Endothelial cell of umbilical vein (primary cell): ENCODE data around the gene CHTOP. TPM values are rescaled to one million over a fixed set of nuclear protein-coding genes. Genes with fewer than 3 reads are reported as not detected.
A peak's percentile ranks its signal among the peaks of the same experiment; 100 is the strongest.

Experiments
- BruUV-seq: library from RNA; stranded (reverse); fragments of 400-500 nt; replicated peaks from 2 replicates; lab custom pipeline; 2021; lab: Mats Ljungman, UMichigan
- CTCF ChIA-PET: fragments of 300-600, 350-600 bp; sonication (Branson Sonifier 250); formaldehyde crosslinking; loops from one replicate; lab custom pipeline; 2021; ENCODE audit warnings: antibody characterized with exemption, inconsistent platforms; lab: Charles Lee
- POLR2A ChIA-PET: fragments of 300-600, 350-600 bp; sonication (Branson Sonifier 250); formaldehyde crosslinking; loops from one replicate; lab custom pipeline; 2021; ENCODE audit warnings: antibody characterized with exemption, inconsistent platforms; lab: Charles Lee
- DNase-seq: peaks from one replicate; pipeline ENCODE4 v3.0.0-alpha.2; 2011; ENCODE audit warnings: low read depth, low spot score
- FAIRE-seq: peaks from 2 replicates; lab custom pipeline; 2011; peaks lifted over from hg19 to GRCh38; lab: Jason Lieb, UNC
- H2AFZ ChIP-seq: 2 replicates; pipeline ENCODE4 v1.6.0; 2012; ENCODE audit warnings: low read depth, low read length, control low read depth, inconsistent platforms
- H3K27ac ChIP-seq: 2 replicates; pipeline ENCODE4 v1.5.1; 2011; ENCODE audit warnings: low read depth, mild to moderate bottlenecking, control low read depth, low read length, moderate library complexity; ENCODE audit not compliant: insufficient read depth
- H3K27me3 ChIP-seq, 2 experiments: 2 replicates each; pipeline versions ENCODE4 v1.6.0 to v1.6.1; 2011; ENCODE audit warnings: low read length in 2 of 2, mixed read lengths in 1 of 2; ENCODE audit not compliant: control insufficient read depth in 2 of 2, insufficient read depth in 2 of 2
- H3K36me3 ChIP-seq, 2 experiments: 2 replicates in 1 of 2; 3 replicates in 1 of 2; pipeline ENCODE4 v1.5.1; 2011; ENCODE audit warnings: low read length in 2 of 2, mild to moderate bottlenecking in 1 of 2, moderate library complexity in 1 of 2; ENCODE audit not compliant: control insufficient read depth in 2 of 2, insufficient read depth in 2 of 2; ENCODE audit errors: extremely low read depth in 1 of 2
- H3K4me1 ChIP-seq: 3 replicates; pipeline ENCODE4 v1.5.1; 2011; ENCODE audit warnings: mild to moderate bottlenecking, low read length; ENCODE audit not compliant: control insufficient read depth, insufficient read depth; ENCODE audit errors: extremely low read depth
- H3K4me2 ChIP-seq: 2 replicates; pipeline ENCODE4 v1.6.1; 2011; ENCODE audit warnings: low read length, control low read depth, mixed read lengths; ENCODE audit not compliant: insufficient read depth
- H3K4me3 ChIP-seq, 3 experiments: fragments of 200-600 bp in 1 of 3; sonication (generic), shearing (Covaris generic) in 1 of 3; replicated peaks in 1 of 3; 2 replicates each; pipeline ENCODE4 v1.5.1; 2011 to 2016; ENCODE audit warnings: control low read depth in 3 of 3, low read length in 3 of 3, mild to moderate bottlenecking in 2 of 3, inconsistent platforms in 1 of 3, low read depth in 1 of 3, moderate library complexity in 1 of 3; ENCODE audit not compliant: insufficient read depth in 1 of 3
- H3K79me2 ChIP-seq: 2 replicates; pipeline ENCODE4 v1.6.0; 2012; ENCODE audit warnings: low read length, inconsistent platforms; ENCODE audit not compliant: control insufficient read depth, insufficient read depth
- H3K9ac ChIP-seq: replicated peaks from 2 replicates; pipeline ENCODE3; 2011; ENCODE audit warnings: low read length, control low read depth; ENCODE audit not compliant: insufficient read depth; ENCODE audit errors: extremely low read depth
- H3K9me1 ChIP-seq: replicated peaks from 3 replicates; pipeline ENCODE4 v1.6.0; 2011; ENCODE audit warnings: mild to moderate bottlenecking, low read length; ENCODE audit not compliant: control insufficient read depth, insufficient read depth; ENCODE audit errors: extremely low read depth
- H3K9me3 ChIP-seq: replicated peaks from 2 replicates; pipeline ENCODE4 v1.5.1; 2012; ENCODE audit warnings: low read length, inconsistent platforms; ENCODE audit not compliant: control insufficient read depth, insufficient read depth
- H4K20me1 ChIP-seq: replicated peaks from 2 replicates; pipeline ENCODE3; 2011; ENCODE audit warnings: mild to moderate bottlenecking, low read length; ENCODE audit not compliant: control insufficient read depth, insufficient read depth; ENCODE audit errors: extremely low read depth
- CTCF ChIP-seq, 2 donors: IDR thresholded peaks; 1 replicate in 1 of 2; 2 replicates in 1 of 2; pipeline ENCODE4 v1.5.1; 2011; ENCODE audit warnings: low read length in 2 of 2, mild to moderate bottlenecking in 2 of 2, moderate library complexity in 2 of 2, control low read depth in 1 of 2, inconsistent platforms in 1 of 2, low read depth in 1 of 2; ENCODE audit not compliant: insufficient read depth in 1 of 2; ENCODE audit errors: extremely low read depth in 1 of 2
- EZH2 ChIP-seq: IDR thresholded peaks from 2 replicates; pipeline ENCODE4 v1.6.1; 2012; ENCODE audit warnings: borderline replicate concordance, low read depth, mild to moderate bottlenecking, moderate library complexity, low read length, inconsistent platforms; ENCODE audit not compliant: severe bottlenecking
- GATA2 ChIP-seq: IDR thresholded peaks from 2 replicates; pipeline ENCODE4 v1.7.0; 2011; ENCODE audit warnings: low read depth, mild to moderate bottlenecking, moderate library complexity, mixed read lengths, low read length; ENCODE audit not compliant: insufficient read length, insufficient read depth
- dilution Hi-C: fragments of 300-500 bp; cut with MboI; formaldehyde crosslinking; loops from one replicate; pipeline ENCODE4 v1.15.0; 2019; ENCODE audit warnings: low sequenced_read_pairs; ENCODE audit not compliant: extremely low pct_ligation_motif_present
- intact Hi-C: fragments of 100-400 bp; cut with micrococcal nuclease; formaldehyde crosslinking; loops from one replicate; pipeline ENCODE4 v1.10.0; 2022
- polyA plus RNA-seq, 4 experiments: library from polyadenylated mRNA; depleted of rRNA in 3 of 4; stranded (reverse) in 3 of 4; unstranded in 1 of 4; fragments of >200 nt; gene quantifications; 2 replicates each; pipeline versions ENCODE4 v1.2.1 to v1.2.3, GENCODE V29; 2011 to 2012; ENCODE audit warnings: missing spikeins in 1 of 4
- total RNA-seq: library from RNA; stranded (reverse); gene quantifications from 2 replicates; pipeline ENCODE4 v1.2.3, GENCODE V29; 2021

The CHTOP gene
- total and polyA plus RNA-seq, 2 donors (not counting 3 experiments of a cell fraction or from before 2014, with no cell fraction given): 62.0 to 74.4 TPM

DNA sequence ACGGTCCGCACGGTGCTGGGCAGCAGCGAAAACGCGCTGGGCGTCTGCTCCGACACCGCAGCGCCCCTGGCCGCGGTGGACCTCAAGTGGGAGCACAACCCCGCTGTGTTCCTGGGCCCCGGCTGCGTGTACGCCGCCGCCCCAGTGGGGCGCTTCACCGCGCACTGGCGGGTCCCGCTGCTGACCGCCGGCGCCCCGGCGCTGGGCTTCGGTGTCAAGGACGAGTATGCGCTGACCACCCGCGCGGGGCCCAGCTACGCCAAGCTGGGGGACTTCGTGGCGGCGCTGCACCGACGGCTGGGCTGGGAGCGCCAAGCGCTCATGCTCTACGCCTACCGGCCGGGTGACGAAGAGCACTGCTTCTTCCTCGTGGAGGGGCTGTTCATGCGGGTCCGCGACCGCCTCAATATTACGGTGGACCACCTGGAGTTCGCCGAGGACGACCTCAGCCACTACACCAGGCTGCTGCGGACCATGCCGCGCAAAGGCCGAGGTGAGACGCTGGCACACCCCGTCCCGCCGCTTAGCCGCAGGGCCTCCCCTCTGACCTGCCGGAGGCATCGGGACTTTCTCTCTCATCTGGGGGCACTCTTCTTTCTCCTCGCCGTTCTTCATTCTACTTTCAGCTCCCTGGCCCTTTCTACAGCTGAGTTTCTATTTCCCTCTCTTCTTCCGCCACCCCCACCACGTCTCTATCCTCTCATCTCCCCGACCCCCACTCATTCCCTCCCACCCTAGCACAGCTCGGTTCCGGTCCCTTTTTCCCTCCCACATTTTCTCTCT is 45.7 kb downstream of the CHTOP start:
- CTCF ChIA-PET: interaction anchor here (1.0 to 7.0 kb wide), 12 partner anchors 19 to 307 kb away, joined by 4 to 83 read pairs (median 6); partner anchors contain the start of genes RAB13 and SLC27A3
- Histone ChIP-seq H3K9ac (no peak overlapping the region), H3K27ac (no peak overlapping the region), H3K9me1 (no peaks in the 10 kb centered on the region), H3K27me3 (peaks cover 4 to 5% of the 10 kb centered on the region in 2 experiments), H3K79me2 (no peaks in the 10 kb centered on the region), H3K36me3 (peaks cover 0 to 7% of the 10 kb centered on the region in 2 experiments), H3K9me3 (no peaks in the 10 kb centered on the region), H3K4me3 (peak overlapping the region; percentile 35 to 44 (median 37)), H2AFZ (peak overlapping the region; percentile 87), H4K20me1 (no peaks in the 10 kb centered on the region), H3K4me2 (peak overlapping the region; percentile 62), H3K4me1 (peaks cover 11% of the 10 kb centered on the region)
- peak; percentile 56 for DNase-seq
- FAIRE-seq: peak; percentile 42
- intact Hi-C loops (loop anchor here (1.0 kb wide), 1 partner anchor 19 kb away; no protein-coding TSS in a partner anchor), dilution Hi-C loops (no loop called here)
- TF ChIP-seq CTCF (IDR thresholded peaks at IDR 0.05; ENCODE audit: extremely low read depth in 1 of 2, insufficient read depth in 1 of 2, low read depth in 1 of 2, low read length in 2 of 2): peak; percentile 14 to 40
- TF ChIP-seq GATA2: no peak
- TF ChIP-seq EZH2: peak; percentile 62
- no TSS peak for BruUV-seq
- POLR2A ChIA-PET: interaction anchor here (0.6 kb wide), 1 partner anchor 344 kb away, joined by 3 read pairs; no protein-coding TSS in a partner anchor
